Medulla oblongata (tissue), 1 donor: Measurements from ENCODE around the gene CAV1.

Source experiments
- DNase-seq: peaks from one replicate; pipeline ENCODE4 v3.0.0-alpha.2; 2015; ENCODE audit errors: extremely low spot score

CAV1 gene

DNA sequence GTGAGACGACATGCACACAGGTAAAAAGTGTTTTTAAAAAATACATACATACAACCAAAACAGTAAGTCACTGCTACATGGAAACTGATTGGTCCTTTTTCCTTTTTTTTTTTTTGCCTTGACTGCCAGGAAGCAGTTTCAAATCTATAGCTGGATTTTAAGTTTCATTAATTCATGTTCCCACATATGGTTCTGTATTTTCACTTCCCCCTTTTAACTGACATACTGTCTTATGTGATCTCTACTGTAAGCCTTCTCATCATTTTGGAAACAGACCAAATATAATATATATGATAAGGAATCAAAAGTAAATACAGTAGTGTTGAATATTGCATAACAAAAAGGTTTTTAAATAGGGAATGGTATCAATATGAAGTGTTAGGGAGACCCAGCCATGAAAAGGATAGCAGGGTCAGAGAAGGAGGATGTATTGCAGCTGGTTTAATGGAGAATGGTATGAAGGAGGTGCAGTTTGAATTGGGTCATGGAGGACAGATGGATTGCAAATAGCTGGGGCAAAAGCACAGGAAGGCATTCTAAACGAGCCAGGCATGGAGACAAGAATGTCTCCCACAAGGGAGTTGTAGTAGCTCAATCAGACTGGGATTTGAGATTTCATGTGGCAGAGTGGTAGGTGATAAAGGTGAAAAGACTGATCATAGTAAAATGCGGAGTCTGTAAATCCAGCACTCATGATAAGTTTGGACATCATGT, 5.4 kb downstream of the CAV1 start:
- DNase-seq: no peak

DNA sequence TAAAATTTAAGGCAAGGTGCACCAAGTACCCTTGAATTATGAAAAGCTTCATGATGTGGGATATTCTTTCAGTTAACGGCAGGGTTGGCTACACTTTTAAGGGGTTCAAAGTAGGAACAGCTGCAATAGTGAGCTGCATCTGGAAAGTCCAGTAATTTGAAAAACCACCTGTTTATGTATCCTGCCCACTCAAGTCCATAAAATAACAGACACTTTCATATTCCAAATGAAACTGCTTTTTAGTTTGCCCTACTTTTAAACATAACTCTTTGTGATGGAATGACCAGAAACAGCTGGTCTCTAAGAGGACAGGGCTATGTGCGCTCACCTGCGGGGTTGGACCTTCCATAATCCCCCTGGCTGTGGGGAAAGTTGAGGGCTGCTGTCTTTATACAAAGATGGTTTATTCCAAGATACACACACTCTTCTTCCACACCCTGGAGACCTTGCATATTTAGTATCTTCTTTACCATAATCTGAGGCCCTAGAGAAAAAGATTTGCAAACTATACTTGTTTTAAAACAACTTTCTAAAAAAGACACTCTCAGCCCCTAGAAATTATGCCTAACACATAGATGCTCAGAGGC, 7.4 kb downstream of the CAV1 start:
- no peak for DNase-seq

DNA sequence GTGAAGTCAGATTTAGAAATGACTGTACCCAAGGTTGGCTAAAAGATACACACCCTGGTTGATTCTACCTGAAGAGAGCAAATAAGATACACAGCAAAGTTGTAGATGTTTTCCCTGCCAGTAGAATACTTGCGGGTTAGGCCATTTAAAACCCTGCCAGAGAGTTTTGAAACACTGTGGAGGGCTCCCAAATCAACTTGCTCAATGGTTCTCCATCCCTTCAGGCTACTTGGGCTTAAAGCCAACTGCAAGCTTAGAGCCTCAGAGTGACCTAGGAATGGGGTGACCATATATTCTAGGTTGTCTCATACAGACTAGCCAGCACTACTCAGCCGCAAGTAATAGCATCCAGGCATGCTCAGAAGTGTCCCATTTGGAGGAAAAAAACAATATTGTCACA, 10.0 kb downstream of the CAV1 start:
- DNase-seq: no peak

DNA sequence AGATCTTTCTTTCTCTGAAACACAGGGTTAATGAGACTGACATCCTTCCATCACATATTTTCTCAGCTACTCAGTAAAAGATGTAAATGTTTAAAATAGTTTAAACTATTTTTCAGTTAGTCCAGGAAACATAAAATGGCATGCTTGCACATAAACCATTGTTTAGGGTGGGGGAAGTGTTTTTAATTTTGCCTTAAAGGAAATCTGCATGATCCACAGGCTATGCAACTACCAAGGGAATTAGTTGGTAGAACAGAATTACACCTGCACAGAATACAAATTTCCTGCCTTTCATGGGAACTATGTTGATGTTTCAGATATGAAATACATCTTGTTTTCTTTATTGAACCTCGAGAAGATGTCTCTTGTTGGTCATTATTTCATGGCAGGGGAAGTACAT, 10.6 kb downstream of the CAV1 start:
- no peak for DNase-seq

DNA sequence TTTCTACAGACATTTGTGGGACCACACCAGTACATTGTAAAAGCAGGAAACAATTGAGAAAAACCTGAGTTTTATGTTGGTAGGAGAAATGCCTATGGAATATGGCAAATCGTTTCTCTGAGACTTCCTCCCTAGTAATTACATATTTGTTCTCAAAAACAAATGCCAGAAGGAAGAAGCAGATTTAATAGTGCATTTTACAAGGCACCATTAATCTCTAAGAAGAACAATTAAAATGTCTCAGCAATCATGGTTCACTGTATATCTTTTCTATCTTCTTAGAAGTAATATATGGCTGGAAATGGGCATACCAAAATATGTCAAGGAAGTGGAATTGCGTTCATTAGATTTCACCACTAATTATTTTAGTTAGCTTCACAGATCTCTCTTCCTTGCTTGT, 13.3 kb downstream of the CAV1 start:
- DNase-seq: no peak

DNA sequence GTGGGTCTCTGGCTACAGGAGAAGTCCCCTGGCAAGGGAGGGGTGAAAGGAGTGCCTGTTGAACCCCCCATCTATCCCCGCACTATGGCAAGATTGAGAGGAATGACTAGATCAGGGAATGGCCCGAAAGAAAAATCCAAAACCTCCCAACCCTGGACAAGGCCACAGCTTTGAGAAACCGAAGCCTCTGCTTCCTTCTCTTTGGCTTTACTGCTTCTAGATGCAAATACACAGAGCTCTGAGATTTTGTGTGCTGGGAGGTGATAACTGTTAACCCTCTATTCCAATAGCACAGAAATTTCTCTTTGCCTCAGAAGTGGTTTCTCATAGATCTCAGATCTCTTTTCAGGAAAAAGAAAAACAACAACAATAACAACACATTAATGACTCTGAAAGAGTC, 15.0 kb downstream of the CAV1 start:
- no peak for DNase-seq

DNA sequence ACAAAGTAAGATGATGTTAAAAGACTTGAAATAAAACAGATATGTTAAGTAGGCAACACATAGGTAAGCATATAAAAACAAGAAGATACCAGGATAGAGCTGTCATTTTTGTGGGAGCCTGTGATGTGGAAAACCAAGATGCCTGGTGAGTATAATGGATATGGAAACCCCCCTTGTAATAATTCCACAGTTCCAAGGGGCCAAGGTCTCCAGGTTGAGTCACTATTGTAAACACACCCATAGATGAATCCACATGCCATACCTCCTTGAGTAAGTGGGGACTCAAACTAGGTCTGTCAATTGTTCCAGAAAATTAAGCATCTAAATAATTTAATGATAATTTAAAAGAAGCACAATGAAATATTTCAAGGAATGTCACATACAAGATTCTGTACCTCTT, 15.9 kb downstream of the CAV1 start:
- DNase-seq: no peak

DNA sequence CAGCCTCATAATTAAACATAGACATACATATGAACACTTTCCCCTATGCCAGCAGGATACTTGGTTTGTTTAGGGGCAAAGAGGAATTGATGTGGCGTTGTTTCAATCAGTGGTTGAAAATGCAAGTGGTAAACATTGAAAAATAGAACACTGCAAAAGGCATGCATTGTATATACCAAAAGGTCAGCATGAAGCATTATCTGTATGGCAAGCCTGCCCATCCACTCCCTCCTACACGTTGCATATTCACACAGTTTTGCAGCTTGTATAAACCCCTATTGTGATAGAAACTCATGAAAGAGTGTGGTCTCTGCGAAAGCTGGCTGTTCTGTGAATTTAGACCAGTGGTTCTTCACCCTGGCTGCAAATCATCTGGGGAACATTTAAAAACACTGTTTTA, 17.1 kb downstream of the CAV1 start:
- DNase-seq: no peak

DNA sequence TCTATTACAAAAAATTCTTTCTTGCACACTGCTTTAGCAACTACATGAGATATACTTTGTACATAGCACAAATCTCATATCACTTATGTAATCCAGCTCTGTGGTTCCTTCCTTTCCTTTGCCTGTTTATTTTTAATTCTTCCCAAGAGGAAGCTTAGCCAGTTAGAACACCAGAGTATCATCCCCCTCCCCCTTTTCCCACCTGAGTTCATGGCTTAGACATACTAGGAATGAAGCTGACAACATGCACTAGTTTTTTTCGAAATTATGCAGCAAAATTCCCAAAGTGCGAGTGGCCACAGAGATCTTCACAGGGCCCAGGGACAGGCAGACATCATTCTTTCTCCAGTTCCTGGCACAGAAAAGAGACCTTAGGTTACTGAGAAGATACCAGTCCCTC, 17.8 kb downstream of the CAV1 start:
- no peak for DNase-seq

DNA sequence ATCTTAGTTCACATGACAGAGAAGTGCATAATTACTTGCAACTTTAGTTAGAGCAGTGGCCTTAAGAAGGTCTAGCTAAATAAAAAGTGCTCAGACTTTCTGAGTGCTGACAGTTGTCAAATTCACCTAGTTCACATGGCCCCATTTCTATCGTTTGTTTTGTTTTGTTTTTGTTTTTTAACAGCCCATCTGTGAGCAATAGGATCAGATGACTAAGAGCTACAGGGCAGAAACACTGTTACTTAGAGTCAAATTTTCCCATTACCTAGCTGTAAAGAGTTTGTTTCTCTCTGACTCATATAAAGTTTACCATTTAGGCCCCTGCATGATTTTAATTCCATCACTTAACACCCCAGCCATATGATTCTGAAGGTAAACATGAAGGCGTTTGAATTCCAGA, 18.8 kb downstream of the CAV1 start:
- no peak for DNase-seq

DNA sequence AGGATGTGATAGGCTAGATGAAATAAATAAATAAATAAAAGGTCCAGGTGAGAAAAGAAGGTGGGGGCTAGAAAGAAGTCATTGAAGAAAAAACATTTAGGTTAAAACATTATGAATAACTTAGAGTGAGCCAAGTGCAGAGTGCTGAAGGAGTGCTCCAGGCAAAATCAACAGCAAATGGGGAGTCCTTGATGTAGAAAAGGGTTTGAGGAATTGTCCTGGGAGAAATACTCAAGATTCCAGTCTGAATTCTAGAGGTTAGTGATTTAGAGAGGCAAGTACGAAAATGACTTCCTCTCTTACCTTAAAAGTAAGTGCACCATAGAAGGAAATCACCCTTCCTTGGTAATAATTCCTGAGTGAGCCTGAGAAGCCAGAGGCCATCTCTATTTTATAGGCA, 19.7 kb downstream of the CAV1 start:
- no peak for DNase-seq

DNA sequence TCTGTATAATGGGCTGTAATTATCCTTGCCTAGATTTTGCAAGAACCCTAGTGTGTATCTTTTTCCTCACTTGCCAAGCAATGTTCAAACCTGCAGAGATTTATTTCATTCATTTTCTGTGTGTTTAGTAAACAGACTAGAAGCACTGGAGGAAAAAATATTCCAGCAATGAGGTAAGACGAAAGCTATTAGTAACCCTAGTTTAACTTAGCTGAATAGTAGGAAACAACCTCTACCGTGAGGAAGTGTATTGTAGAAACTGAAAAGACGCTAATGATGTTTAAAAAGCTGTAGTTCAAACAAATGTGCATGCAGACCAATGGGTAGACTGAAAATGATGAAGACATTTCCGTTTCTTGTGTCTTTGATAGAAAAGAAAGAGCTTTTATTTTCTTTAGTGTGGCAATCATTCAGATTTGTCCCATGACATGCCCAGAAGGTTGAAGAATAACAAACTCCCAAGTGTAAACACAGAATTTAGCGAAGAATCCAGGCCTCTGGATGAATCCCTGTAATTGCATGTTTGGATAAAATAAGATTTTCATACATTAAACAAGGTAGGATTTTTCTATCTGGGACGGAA, 20.7 kb downstream of the CAV1 start:
- no peak for DNase-seq

DNA sequence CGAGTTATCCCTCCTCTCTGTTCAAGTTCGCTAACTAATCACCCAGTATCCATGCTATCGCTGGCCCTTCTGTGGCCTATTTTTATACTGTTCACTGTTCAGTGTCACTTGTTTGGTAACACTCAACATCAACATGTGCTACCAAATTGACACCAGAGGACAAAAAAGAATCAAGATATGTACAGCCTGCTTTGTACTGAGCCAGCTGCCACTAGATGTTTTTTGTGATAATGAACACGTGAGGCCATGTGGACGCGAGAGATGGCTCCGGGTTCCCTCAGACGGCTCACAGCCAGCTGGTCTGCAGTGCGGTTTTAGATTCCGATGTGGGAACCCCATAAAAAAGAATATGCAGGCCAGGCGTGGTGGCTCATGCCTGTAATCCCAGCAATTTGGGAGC, 21.2 kb downstream of the CAV1 start:
- no peak for DNase-seq

DNA sequence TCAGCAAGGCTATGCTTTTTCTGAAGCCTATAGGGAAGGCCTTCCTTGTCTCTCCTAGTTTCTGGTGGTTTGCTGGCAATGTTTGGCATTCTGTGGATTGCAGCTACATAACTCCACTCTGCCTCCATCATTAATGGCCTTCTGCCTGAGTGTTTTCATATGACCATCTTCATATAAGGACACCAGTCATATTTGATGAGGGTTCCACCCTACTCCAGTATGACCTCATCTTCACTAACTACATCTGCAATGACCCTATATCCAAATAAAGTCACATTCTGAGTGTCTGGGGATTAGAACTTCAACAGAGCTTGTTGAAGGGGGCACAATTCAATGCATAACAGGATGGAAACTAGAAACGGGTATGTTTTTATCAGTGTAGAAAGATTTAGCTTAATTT, 22.1 kb downstream of the CAV1 start:
- no peak for DNase-seq

DNA sequence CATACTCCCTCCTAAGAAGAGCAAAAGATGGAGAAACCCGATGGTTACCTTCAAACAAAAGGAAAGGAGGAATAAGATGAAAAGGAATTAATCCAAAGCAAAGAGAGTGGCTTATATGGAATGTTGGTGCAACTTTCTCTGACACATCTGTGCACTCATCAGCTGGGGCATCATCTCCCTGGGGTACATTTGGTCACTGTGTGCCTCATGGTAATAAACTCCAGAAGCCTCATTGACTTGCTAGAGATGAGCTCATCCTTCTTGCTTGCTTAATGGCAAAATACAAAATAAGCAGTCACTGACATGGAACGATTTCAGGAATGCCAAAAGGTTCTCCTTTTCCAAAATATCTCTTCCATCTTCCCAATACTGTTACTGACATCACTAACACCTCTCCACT, 22.5 kb downstream of the CAV1 start:
- DNase-seq: no peak

DNA sequence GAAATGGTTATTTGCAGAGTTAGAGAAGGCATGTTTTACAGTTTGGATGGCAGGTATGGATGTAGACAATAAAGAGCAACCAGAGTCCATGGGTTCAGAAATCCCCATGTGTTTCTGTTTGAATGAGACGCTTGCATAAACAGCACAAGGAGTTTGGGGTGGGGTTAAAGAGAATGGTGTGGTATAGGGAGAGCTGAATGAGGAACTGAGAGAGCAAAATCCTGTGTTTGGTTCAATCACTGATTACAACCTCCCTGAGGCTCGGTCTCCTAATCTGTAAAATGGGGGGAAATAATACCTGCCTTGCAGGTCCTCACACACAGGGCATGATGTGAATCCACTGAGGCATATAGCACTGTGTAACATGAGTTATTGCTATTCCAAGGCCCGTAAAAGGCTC, 23.7 kb downstream of the CAV1 start:
- DNase-seq: no peak

DNA sequence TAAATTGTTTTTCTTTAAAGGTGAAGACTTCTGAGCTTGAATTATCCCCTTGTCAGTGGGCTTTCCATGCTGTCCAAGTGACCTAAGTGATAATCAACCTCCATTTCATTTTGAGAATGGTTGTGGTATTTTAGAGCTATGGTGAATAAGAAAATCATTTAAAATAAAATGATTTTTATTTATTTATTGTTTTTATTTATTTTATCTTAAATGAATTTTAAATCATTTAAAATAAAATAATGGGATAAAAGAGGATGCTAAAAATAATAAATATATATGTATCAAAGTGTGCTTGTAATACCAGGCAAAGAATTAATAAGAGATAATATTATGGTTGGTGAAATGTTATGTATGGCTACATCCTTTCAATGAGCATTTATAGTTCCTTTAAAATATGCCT, 24.5 kb downstream of the CAV1 start:
- DNase-seq: no peak

DNA sequence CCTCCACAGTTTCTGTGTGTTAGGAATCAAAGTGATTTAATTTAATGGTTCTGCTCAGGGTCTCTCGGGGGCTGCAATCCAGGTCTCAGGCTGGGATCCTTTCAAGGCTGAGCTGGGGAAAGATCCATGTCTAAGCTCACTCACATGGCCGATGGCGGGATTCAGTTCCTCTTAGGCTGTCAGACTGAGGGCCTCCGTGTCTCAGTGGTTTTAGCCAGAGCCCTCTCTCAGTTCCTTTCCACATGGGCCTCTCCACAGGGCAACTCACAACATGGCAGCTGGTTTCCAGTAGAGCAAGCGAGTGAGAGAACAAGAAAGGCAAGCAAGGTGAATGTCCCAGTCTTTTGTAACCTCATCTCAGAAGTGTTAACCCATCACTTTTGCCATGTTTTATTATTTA, 26.9 kb downstream of the CAV1 start:
- no peak for DNase-seq

DNA sequence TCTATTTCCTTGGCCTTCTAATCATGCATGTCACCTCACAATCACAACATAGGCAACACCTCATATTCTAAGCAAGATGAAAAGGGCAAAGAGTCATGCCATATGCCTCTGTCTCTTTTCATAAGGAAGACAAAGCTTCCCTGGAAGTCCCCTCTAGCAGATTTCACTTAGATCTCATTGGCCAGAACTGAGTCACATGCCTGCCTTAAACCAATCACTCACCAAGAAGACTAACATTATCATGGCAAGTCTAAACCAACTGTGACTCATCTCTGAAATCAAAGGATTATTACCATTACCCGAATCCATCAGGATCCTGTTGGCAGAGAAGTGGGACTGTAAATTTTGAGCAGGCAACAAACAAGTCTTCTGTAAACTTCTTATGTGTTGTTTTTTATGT, 27.8 kb downstream of the CAV1 start:
- no peak for DNase-seq

DNA sequence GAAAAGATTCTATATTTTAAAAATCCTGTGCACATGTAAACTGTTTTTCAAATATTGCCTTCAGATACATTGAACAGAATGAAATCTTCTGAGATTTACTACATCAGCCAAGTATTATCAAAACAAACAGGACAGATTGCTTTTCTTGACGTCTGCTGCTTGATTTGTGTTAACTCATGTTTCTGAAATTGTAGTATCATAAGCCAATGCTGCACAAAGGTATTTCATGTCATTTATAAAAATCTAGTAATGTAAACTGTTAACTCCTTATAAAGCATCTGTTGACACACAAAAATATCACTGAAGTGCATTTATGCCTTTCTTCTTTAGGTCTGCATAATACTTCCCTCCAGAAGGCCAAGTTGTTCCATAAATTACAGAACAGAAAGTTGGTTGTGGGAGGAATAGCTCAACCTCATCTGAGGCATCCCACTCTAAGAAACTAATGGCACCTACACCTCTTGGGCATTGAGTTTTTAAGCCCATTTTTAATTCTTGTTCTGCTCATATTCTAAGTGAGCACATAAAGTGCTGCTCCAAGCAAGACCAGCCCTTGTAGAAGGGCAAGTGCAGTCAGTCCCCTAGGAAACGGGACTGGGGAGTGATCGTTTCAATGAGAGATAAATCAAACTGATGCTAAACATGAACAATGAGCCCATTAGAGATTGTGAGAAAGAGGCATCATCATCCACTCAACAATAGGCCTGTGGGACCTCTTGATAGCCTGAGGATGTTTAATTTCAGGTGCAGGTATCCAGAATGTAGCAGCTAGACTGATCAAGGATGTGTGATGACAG, 28.5 kb downstream of the CAV1 start:
- DNase-seq: no peak

DNA sequence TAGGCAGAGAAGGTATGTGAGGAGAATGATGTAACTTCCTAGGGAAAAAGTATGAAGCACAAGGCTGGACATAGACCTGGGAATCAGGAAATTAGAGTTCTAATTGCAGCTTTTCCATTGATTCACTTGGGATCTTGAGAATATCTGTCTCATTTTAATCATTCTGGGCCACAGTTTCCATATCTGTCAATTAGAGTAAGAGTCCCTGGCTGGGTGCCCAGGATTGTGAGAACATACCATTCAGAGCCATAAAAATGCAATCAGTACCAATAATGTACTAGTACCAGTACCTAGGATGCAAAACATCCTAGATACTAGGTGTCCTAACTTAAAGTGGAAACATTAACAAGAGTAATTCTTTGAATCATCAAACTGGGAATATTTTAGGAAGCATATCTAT, 29.6 kb downstream of the CAV1 start:
- DNase-seq: no peak

DNA sequence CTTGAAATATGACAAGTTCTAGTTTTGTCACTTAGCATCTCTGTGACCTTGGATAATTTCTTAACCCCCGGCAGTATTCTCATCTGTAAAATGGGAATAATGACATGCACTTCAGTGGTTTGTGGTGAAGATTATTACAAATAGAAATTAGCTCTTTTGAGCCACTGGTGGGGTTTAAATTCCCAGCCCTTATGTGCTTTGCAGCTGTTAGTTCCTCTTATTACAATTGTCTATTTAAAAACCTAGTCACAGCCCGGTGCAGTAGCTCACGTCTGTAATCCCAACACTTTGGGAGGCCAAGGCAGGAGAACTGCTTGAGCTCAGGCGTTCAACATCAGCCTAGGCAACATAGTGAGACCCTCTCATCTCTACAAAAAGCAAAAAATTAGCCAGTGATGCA, 30.1 kb downstream of the CAV1 start:
- DNase-seq: no peak

DNA sequence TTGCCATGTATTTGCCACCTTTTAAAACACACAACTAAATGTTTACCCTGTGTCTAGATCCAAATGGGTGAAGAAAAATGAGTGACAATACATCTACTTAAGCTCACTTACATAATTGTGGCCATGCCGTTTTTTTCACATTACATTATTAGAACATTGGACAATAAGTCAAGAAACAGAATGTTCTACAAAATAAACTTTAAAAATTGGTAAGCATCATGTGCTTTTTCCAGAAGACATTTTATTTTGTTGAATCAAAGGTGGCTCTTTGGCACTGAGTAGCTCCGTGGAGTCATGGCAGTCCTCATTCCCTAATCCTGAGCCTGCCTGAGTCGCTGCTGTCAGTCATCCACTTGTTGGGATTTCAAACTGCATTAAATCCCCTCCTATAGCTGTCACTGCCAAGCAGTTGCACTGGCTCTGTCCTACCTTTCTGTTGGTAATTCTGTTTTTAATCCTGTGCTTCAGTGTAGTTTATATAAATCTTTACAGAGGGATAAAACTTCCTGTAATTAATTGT, 32.3 kb downstream of the CAV1 start:
- no peak for DNase-seq
